ENCODE measurements around the gene MICU1.
"Not testable (repeated sequence)": the region's sequence is repeated elsewhere in the genome, so short reads cannot be mapped to it uniquely, and the experiment has no call there.

The MICU1 gene

GRCh38 chr10:72503241-72503640 is 122.6 kb downstream of the MICU1 start:
- peak; percentile 88 for DNase-seq (ENCODE audit: low read depth)

GRCh38 chr10:72502581-72502980 is 123.3 kb downstream of the MICU1 start:
- no peak for DNase-seq (ENCODE audit: low read depth)

GRCh38 chr10:72499701-72500100 is 126.2 kb downstream of the MICU1 start:
- DNase-seq (ENCODE audit: low read depth) = no peak

- peak; percentile 79 for DNase-seq (ENCODE audit: low read depth)
Observed at GRCh38 chr10:72490951-72491350, 134.9 kb downstream of the MICU1 start.

GRCh38 chr10:72487521-72487920 is 138.4 kb downstream of the MICU1 start:
- DNase-seq (ENCODE audit: low read depth) = no peak

- DNase-seq (ENCODE audit: low read depth) = no peak
Observed at GRCh38 chr10:72487116-72487515, 138.8 kb downstream of the MICU1 start.

GRCh38 chr10:72485701-72486100 is 140.2 kb downstream of the MICU1 start:
- no peak for DNase-seq (ENCODE audit: low read depth)

- DNase-seq (ENCODE audit: low read depth) = no peak
Observed at GRCh38 chr10:72484521-72484920, 141.4 kb downstream of the MICU1 start.

GRCh38 chr10:72483471-72483870 is 142.4 kb downstream of the MICU1 start:
- DNase-seq (ENCODE audit: low read depth) = peak; percentile 44

- DNase-seq (ENCODE audit: low read depth) = no peak
Observed at GRCh38 chr10:72480861-72481260, 145.0 kb downstream of the MICU1 start.

- DNase-seq (ENCODE audit: low read depth) = no peak
Observed at GRCh38 chr10:72477463-72477862, 148.4 kb downstream of the MICU1 start.

GRCh38 chr10:72472306-72472705 is 153.6 kb downstream of the MICU1 start:
- DNase-seq (ENCODE audit: low read depth) = no peak

- DNase-seq (ENCODE audit: low read depth) = no peak
Observed at GRCh38 chr10:72470666-72471065, 155.2 kb downstream of the MICU1 start.

- not testable (repeated sequence) for DNase-seq (ENCODE audit: low read depth)
Observed at GRCh38 chr10:72467064-72467463, 158.8 kb downstream of the MICU1 start.

GRCh38 chr10:72466018-72466417 is 159.9 kb downstream of the MICU1 start:
- DNase-seq (ENCODE audit: low read depth) = no peak

GRCh38 chr10:72464438-72464837 is 161.4 kb downstream of the MICU1 start:
- DNase-seq (ENCODE audit: low read depth) = no peak

GRCh38 chr10:72462261-72462660 is 163.6 kb downstream of the MICU1 start:
- DNase-seq (ENCODE audit: low read depth) = no peak

GRCh38 chr10:72461085-72461484 is 164.8 kb downstream of the MICU1 start:
- DNase-seq (ENCODE audit: low read depth) = no peak

- DNase-seq (ENCODE audit: low read depth) = no peak
Observed at GRCh38 chr10:72460284-72460876, 165.5 kb downstream of the MICU1 start.

GRCh38 chr10:72459301-72459700 is 166.6 kb downstream of the MICU1 start:
- DNase-seq (ENCODE audit: low read depth) = no peak

- peak; percentile 93 for DNase-seq (ENCODE audit: low read depth)
Observed at GRCh38 chr10:72455889-72456595, 169.8 kb downstream of the MICU1 start.

- DNase-seq (ENCODE audit: low read depth) = no peak
Observed at GRCh38 chr10:72449941-72450441, 175.9 kb downstream of the MICU1 start.

- DNase-seq (ENCODE audit: low read depth) = no peak
Observed at GRCh38 chr10:72445851-72446250, 180.0 kb downstream of the MICU1 start.

GRCh38 chr10:72442969-72443368 is 182.9 kb downstream of the MICU1 start:
- not testable (repeated sequence) for DNase-seq (ENCODE audit: low read depth)
